NB4 (cell line): ENCODE measurements around the gene IFT57.
A peak's percentile ranks its signal among the peaks of the same experiment; 100 is the strongest.

Experiments
- DNase-seq: peaks from one replicate; pipeline ENCODE4 v3.0.0; 2010; ENCODE audit warnings: low read depth
- H3K4me3 ChIP-seq: one replicate; pipeline ENCODE4 v1.5.1; 2011; ENCODE audit warnings: mild to moderate bottlenecking, low read depth, low read length, moderate library complexity
- CTCF ChIP-seq: IDR thresholded peaks from one replicate; pipeline ENCODE4 v1.5.1; 2012; ENCODE audit warnings: low read depth, low read length
- MAX ChIP-seq: IDR thresholded peaks from 2 replicates; pipeline ENCODE4 v1.6.1; 2011; ENCODE audit warnings: low read depth, low read length
- MYC ChIP-seq: IDR thresholded peaks from 2 replicates; pipeline ENCODE4 v1.6.1; 2011; ENCODE audit warnings: low read depth, low read length
- POLR2A ChIP-seq: IDR thresholded peaks from 2 replicates; pipeline ENCODE4 v1.6.1; 2011; ENCODE audit warnings: mild to moderate bottlenecking; ENCODE audit not compliant: insufficient read length; ENCODE audit errors: extremely low read depth

Gene IFT57

GRCh38 chr3:108209579-108209978, 12.6 kb downstream of the IFT57 start:
- no peak for DNase-seq
- TF ChIP-seq CTCF: no peak
- TF ChIP-seq POLR2A: no peak
- no peak for TF ChIP-seq MAX
- no peak for TF ChIP-seq MYC
- no peak overlapping the region for H3K4me3 ChIP-seq

- DNase-seq: no peak
- H3K4me3 ChIP-seq: no peak overlapping the region
- TF ChIP-seq MAX (no peak), POLR2A (no peak), MYC (no peak), CTCF (no peak)
Measured at GRCh38 chr3:108208831-108209230, 13.4 kb downstream of the IFT57 start.

GRCh38 chr3:108202834-108203233, 19.4 kb downstream of the IFT57 start:
- DNase-seq: peak; percentile 20

GRCh38 chr3:108202080-108202479, 20.1 kb downstream of the IFT57 start:
- DNase-seq: no peak
- TF ChIP-seq POLR2A (no peak), MAX (no peak), CTCF (no peak), MYC (no peak)
- H3K4me3 ChIP-seq: no peak overlapping the region

More at GRCh38 chr3:108202834-108203233, 19.4 kb downstream of the IFT57 start:
- H3K4me3 ChIP-seq: no peak overlapping the region
- TF ChIP-seq POLR2A: no peak
- TF ChIP-seq CTCF: no peak
- TF ChIP-seq MAX: no peak
- no peak for TF ChIP-seq MYC

GRCh38 chr3:108201258-108201657, 21.0 kb downstream of the IFT57 start:
- H3K4me3 ChIP-seq: no peak overlapping the region
- DNase-seq: no peak
- TF ChIP-seq MYC (no peak), MAX (no peak), POLR2A (no peak)

GRCh38 chr3:108200578-108200977, 21.6 kb downstream of the IFT57 start:
- no peak for DNase-seq
- H3K4me3 ChIP-seq: no peak overlapping the region
- TF ChIP-seq MAX: no peak
- no peak for TF ChIP-seq MYC

GRCh38 chr3:108200024-108200423, 22.2 kb downstream of the IFT57 start:
- no peak for DNase-seq
- TF ChIP-seq CTCF (no peak), MAX (no peak), MYC (no peak), POLR2A (no peak)
- H3K4me3 ChIP-seq: no peak overlapping the region
